Colonic mucosa (tissue), 4 donors: ENCODE results near the gene CHTF18. TPM values are rescaled to one million over a fixed set of nuclear protein-coding genes. Genes with fewer than 3 reads are reported as not detected.

ENCODE experiments used
- DNase-seq: peaks from one replicate; pipeline ENCODE4 v3.0.0-alpha.2; 2020
- H3K27ac ChIP-seq: fragments of 200-600 bp; one replicate; pipeline ENCODE4 v1.8.0; 2021
- H3K27me3 ChIP-seq: fragments of 200-600 bp; one replicate; pipeline ENCODE4 v1.8.0; 2021
- H3K36me3 ChIP-seq: fragments of 200-600 bp; one replicate; pipeline ENCODE4 v1.8.0; 2021
- H3K4me1 ChIP-seq: fragments of 200-600 bp; one replicate; pipeline ENCODE4 v1.8.0; 2021; ENCODE audit warnings: mild to moderate bottlenecking
- H3K4me3 ChIP-seq: fragments of 200-600 bp; one replicate; pipeline ENCODE4 v1.8.0; 2021
- H3K9ac ChIP-seq, 2 donors: one replicate each; pipeline ENCODE4 v1.7.0; 2013; ENCODE audit warnings: control low read depth in 2 of 2, low read depth in 2 of 2, low read length in 2 of 2
- H3K9me3 ChIP-seq: fragments of 200-600 bp; one replicate; pipeline ENCODE4 v1.8.0; 2021
- intact Hi-C: fragments of 100-400 bp; cut with DNase I; formaldehyde crosslinking; loops from one replicate; pipeline ENCODE4 v1.14.1; 2022
- total RNA-seq, 2 donors: library from RNA; stranded (reverse); fragmentation: NEBNext Ultra II Directional in 1 of 2; extraction: Animal tissue kit (Norgen Biotek cat#: 25700) in 1 of 2; gene quantifications; one replicate each; pipeline ENCODE4 v1.2.1, GENCODE V29; 2021
- TF ChIP-seq, protein P1 (sequence below): fragments of 200-600 bp; IDR thresholded peaks from one replicate; pipeline ENCODE4 v1.8.0; 2022; ENCODE audit warnings: antibody characterized with exemption, mild to moderate bottlenecking
- donor health status: healthy.
- donor health status: DM: no; HTN: no; CAD: no.
- donor health status: DM: no; HTN: no; CAD: no.

Gene CHTF18
- total RNA-seq, 2 donors from 2014 or later: 16.5 to 111 TPM

- no peaks in the 10 kb centered on the region for H3K36me3 ChIP-seq
- DNase-seq: no peak
- no peak overlapping the region for H3K27ac ChIP-seq
- TF ChIP-seq, protein P1, sequence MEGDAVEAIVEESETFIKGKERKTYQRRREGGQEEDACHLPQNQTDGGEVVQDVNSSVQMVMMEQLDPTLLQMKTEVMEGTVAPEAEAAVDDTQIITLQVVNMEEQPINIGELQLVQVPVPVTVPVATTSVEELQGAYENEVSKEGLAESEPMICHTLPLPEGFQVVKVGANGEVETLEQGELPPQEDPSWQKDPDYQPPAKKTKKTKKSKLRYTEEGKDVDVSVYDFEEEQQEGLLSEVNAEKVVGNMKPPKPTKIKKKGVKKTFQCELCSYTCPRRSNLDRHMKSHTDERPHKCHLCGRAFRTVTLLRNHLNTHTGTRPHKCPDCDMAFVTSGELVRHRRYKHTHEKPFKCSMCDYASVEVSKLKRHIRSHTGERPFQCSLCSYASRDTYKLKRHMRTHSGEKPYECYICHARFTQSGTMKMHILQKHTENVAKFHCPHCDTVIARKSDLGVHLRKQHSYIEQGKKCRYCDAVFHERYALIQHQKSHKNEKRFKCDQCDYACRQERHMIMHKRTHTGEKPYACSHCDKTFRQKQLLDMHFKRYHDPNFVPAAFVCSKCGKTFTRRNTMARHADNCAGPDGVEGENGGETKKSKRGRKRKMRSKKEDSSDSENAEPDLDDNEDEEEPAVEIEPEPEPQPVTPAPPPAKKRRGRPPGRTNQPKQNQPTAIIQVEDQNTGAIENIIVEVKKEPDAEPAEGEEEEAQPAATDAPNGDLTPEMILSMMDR: no peak
- intact Hi-C loops: no loop called here
- no peaks in the 10 kb centered on the region for H3K9me3 ChIP-seq
- no peaks in the 10 kb centered on the region for H3K27me3 ChIP-seq
- H3K4me3 ChIP-seq: no peak overlapping the region
- no peak overlapping the region for H3K9ac ChIP-seq
- H3K4me1 ChIP-seq: no peaks in the 10 kb centered on the region
Measured at GRCh38 chr16:830107-830870, 41.9 kb downstream of the CHTF18 start.

GRCh38 chr16:830871-831570, 42.6 kb downstream of the CHTF18 start:
- Histone ChIP-seq H3K27me3 (no peaks in the 10 kb centered on the region), H3K9ac (no peak overlapping the region), H3K36me3 (no peaks in the 10 kb centered on the region), H3K9me3 (no peaks in the 10 kb centered on the region), H3K4me1 (no peaks in the 10 kb centered on the region), H3K27ac (no peak overlapping the region), H3K4me3 (no peak overlapping the region)
- intact Hi-C loops: no loop called here
- DNase-seq: no peak
- TF ChIP-seq, protein P1: no peak

GRCh38 chr16:831571-832413, 43.4 kb downstream of the CHTF18 start:
- intact Hi-C loops: no loop called here
- DNase-seq: no peak

DNA sequence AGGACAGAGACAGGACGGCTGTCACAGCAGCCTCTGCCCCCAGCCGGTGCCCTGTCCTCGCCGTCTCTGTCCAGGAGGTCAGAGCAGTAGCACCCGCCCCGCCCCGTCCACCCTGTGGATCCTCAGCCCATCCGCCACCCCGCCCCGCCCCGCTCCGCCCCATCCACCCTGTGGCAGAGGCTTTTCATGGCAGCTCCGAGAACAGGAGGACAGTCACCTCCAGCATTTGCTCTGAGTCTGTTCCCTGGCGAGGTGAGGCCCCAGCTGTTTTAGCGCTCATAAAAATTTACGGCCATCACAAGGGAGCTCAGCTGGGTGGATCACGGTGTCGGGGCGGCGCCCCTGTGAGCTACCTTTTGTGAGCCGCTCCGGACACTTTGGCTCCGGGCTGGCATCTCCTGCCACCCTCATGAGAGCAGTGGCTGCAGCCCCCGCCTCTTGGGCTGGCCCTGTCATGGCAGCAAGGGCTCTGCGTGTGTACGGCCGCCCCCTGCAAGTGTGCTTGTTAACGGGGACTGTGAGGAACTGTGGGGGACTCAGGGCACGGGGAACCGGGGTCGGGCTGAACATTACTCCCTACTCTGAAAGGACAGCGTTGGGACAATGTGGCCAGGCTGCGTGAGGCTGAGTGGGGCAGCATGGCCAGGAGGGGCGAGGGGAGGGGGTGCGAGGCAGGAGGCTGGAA, 44.4 kb downstream of the CHTF18 start:
- intact Hi-C loops: no loop called here
- Histone ChIP-seq H3K27ac (no peak overlapping the region), H3K4me3 (no peak overlapping the region), H3K4me1 (no peaks in the 10 kb centered on the region), H3K27me3 (no peaks in the 10 kb centered on the region), H3K36me3 (no peaks in the 10 kb centered on the region), H3K9me3 (no peaks in the 10 kb centered on the region), H3K9ac (no peak overlapping the region)
- TF ChIP-seq, protein P1: no peak
- peak; percentile 63 for DNase-seq

More at GRCh38 chr16:831571-832413, 43.4 kb downstream of the CHTF18 start:
- TF ChIP-seq, protein P1: no peak
- Histone ChIP-seq H3K9me3 (no peaks in the 10 kb centered on the region), H3K4me3 (no peak overlapping the region), H3K9ac (no peak overlapping the region), H3K27ac (no peak overlapping the region), H3K27me3 (no peaks in the 10 kb centered on the region), H3K36me3 (no peaks in the 10 kb centered on the region), H3K4me1 (no peaks in the 10 kb centered on the region)

DNA sequence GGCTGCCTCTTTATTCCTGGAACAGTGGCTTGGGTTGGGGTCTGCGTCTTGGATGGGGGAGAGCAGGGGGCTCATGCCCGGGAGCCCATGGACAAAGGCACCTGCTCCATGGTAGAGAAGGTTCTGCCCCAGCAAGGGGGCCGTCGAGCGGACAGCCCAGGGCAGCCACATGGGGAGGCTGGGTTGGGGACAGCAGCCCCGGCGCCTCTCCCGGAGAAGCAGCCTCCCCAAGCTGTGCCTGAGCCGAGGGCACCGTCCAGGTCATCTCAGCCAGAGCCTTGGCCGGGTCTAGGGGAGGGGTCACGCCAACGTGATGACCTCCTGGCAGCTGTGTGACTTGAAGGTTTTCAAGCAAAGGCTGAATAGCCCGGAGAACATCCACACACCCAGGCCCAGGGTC, 45.0 kb downstream of the CHTF18 start:
- H3K27ac ChIP-seq: no peak overlapping the region
- TF ChIP-seq, protein P1: no peak
- H3K36me3 ChIP-seq: no peaks in the 10 kb centered on the region
- no peak overlapping the region for H3K4me3 ChIP-seq
- intact Hi-C loops: no loop called here
- H3K9me3 ChIP-seq: no peaks in the 10 kb centered on the region
- H3K4me1 ChIP-seq: no peaks in the 10 kb centered on the region
- H3K27me3 ChIP-seq: no peaks in the 10 kb centered on the region
- no peak overlapping the region for H3K9ac ChIP-seq
- DNase-seq: no peak
